ENCODE measurements around the gene GRIN2A. TPM values are rescaled to one million over a fixed set of nuclear protein-coding genes. Genes with fewer than 3 reads are reported as not detected.

GRIN2A gene
- total and polyA plus RNA-seq, 2 of the 8 experiments (the other 6 are each of a cell fraction or from before 2014, with no cell fraction given) = 0.18 to 1.8 TPM

- CTCF ChIA-PET (ENCODE audit: partially characterized antibody) = interaction anchor here (1.2 to 3.0 kb wide), 2 partner anchors 125 to 174 kb away, joined by 3 to 16 read pairs; no protein-coding TSS in a partner anchor
Measured at GRCh38 chr16:9821970-9822369, 360.3 kb downstream of the GRIN2A start.

More at GRCh38 chr16:9821970-9822369, 360.3 kb downstream of the GRIN2A start:
- Histone ChIP-seq H2AK5ac (ENCODE audit: low read depth, low read length) (no peak overlapping the region), H3K9ac (replicated peaks in 1 of 4; ENCODE audit: extremely low read depth in 1 of 4, low read depth in 3 of 4, low read length in 3 of 4) (no peak overlapping the region), H4K20me1 (replicated peaks in 1 of 2; ENCODE audit: control insufficient read depth in 1 of 2, insufficient read depth in 2 of 2, low read length in 2 of 2) (no peaks in the 10 kb centered on the region), H3K79me2 (ENCODE audit: control insufficient read depth in 1 of 2, insufficient read depth in 2 of 2, low read length in 2 of 2) (no peaks in the 10 kb centered on the region), H3K4me2 (ENCODE audit: insufficient read depth in 1 of 2, low read depth in 2 of 2, low read length in 2 of 2) (peak overlapping the region; percentile 52 to 66), H3K4ac (replicated peaks; ENCODE audit: insufficient read length, low read depth, low read length) (no peak overlapping the region), H3K27me3 (replicated peaks in 1 of 4; ENCODE audit: control insufficient read depth in 3 of 4, extremely low read depth in 1 of 4, insufficient read depth in 3 of 4, low read length in 3 of 4) (peaks cover 1 to 4% (median 2%) of the 10 kb centered on the region in 4 experiments; a peak in 5 of 7 replicates), H2AFZ (ENCODE audit: low read length) (peak overlapping the region; percentile 33; the same call in 1 of the 2 replicates), H4K5ac (ENCODE audit: insufficient read length, low read depth, low read length) (peak overlapping the region; percentile 69), H4K8ac (ENCODE audit: extremely low read depth, insufficient read depth, low read length) (no peak overlapping the region), H3K18ac (ENCODE audit: extremely low read depth, low read length) (no peak overlapping the region; the same call in 1 of the 2 replicates), H2BK5ac (ENCODE audit: low read depth, low read length) (peak overlapping the region; percentile 41; the same call in 1 of the 2 replicates), H3K14ac (ENCODE audit: insufficient read length) (no peak overlapping the region), H3K23me2 (ENCODE audit: low read depth, low read length) (peaks cover 6% of the 10 kb centered on the region; the same call in 1 of the 2 replicates), H4K91ac (replicated peaks; ENCODE audit: insufficient read length, low read length) (peak overlapping the region; percentile 64), H3K27ac (ENCODE audit: low read depth, low read length) (no peak overlapping the region), H2BK12ac (ENCODE audit: low read depth, low read length) (no peak overlapping the region), H3K4me3 (ENCODE audit: extremely low read depth in 1 of 4, insufficient read depth in 2 of 4, low read depth in 3 of 4, low read length in 4 of 4) (peak overlapping the region in 2 of 4 experiments; percentile 33 to 38; a peak in 3 of 8 replicates), H3K56ac (replicated peaks; ENCODE audit: insufficient read length, low read depth, low read length) (no peak overlapping the region), H3K4me1 (replicated peaks in 1 of 4; ENCODE audit: control insufficient read depth in 3 of 4, insufficient read depth in 4 of 4, low read length in 3 of 4) (peaks cover 16 to 47% (median 24%) of the 10 kb centered on the region in 4 experiments), H2BK20ac (ENCODE audit: low read length) (peak overlapping the region; percentile 8; the same call in 1 of the 2 replicates), H2BK15ac (ENCODE audit: low read length) (no peak overlapping the region), H3K23ac (ENCODE audit: insufficient read length) (no peak overlapping the region), H2BK120ac (replicated peaks; ENCODE audit: low read depth, low read length) (peak overlapping the region; percentile 90), H3K79me1 (ENCODE audit: low read depth, low read length) (no peaks in the 10 kb centered on the region), H3K9me3 (ENCODE audit: insufficient read depth in 2 of 2, low read depth in 1 of 2, low read length in 1 of 2) (no peaks in the 10 kb centered on the region), H3K36me3 (ENCODE audit: control insufficient read depth in 2 of 4, insufficient read depth in 4 of 4, low read length in 3 of 4) (no peaks in the 10 kb centered on the region)
- TF ChIP-seq NANOG (IDR thresholded peaks at IDR 0.05; ENCODE audit: insufficient read depth, low read depth, low read length, poor library complexity, severe bottlenecking) = peak; percentile 25
- TF ChIP-seq ASH2L (IDR thresholded peaks at IDR 0.05; ENCODE audit: low read length) = peak; percentile 34
- no peak for TF ChIP-seq RXRA (IDR thresholded peaks at IDR 0.05; ENCODE audit: insufficient read depth, low read depth, low read length)
- DNase-seq (ENCODE audit: low read depth in 1 of 2, low spot score in 2 of 2) (no peak), FAIRE-seq (peak; percentile 78)
- 7% methylated on average over 7 of the region's 7 CpGs; no CpG with 5 or more reads in 1 of the 2 experiments for WGBS, 2 experiments (ENCODE audit: extremely low coverage in 1 of 2, insufficient coverage in 1 of 2, insufficient read length in 1 of 2, insufficient replicate concordance in 2 of 2, low coverage in 1 of 2, low lambda C conversion rate in 2 of 2, missing lambda C conversion rate in 1 of 2)
- POLR2A ChIA-PET (ENCODE audit: partially characterized antibody) = no interaction called here
